Activated gamma-delta T cell treated with Interleukin-2 at 50 U/mL for 16 hours (primary cell): ENCODE data around the gene CCDC106.

Source experiments
- DNase-seq: peaks from one replicate; pipeline ENCODE4 v3.0.0-alpha.2; 2020

Gene CCDC106

DNA sequence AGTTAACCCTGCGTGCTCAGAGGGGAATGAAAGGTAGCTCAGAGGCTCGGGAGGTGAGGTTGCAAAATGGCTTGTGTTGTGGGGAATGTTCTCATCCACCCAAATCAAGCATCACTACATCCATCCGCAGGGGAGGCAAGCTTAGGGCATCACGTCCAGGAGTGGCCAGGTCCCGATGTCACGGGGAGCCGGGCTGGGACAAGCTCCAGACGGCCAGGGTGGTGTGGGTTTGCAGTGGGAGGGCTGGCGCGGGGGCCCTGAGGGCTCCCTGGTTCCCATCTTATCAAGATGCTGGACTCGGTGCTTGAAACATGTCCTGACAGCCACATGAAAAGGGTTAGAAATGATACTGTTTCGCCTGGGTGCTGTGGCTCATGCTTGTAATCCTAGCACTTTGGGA is 52.8 kb downstream of the CCDC106 start:
- no peak for DNase-seq

DNA sequence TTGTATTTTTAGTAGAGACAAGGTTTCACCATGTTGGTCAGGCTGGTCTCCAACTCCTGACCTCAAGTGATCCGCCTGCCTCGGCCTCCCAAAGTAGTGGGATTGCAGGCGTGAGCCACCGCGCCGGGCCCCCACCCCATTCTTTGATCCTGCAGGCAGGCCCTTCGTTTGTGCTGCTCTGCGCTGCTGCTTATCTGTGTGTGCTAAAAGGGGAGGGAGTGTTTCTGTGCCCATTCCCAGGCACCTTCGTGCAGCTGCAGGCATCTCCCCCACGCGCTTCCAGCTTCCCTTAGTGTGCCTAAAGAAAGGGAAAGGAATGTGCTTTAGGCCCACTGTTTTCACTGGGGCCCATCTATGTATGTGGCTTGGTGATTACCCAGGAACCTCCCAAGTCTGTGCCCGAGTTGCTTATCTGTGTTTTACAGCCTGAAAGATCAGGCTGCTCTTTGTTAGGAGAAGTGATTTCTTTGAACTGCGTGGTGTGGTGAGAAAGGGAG is 54.2 kb downstream of the CCDC106 start:
- no peak for DNase-seq
